Medulla oblongata (tissue), 1 donor: ENCODE data around the gene ZNF24.
A peak's percentile ranks its signal among the peaks of the same experiment; 100 is the strongest.

Experiments
- DNase-seq: peaks from one replicate; pipeline ENCODE4 v3.0.0-alpha.2; 2015; ENCODE audit errors: extremely low spot score

ZNF24 gene

GRCh38 chr18:35355140-35355618 is 11.0 kb upstream of the ZNF24 start:
- peak; percentile 98 for DNase-seq

DNA sequence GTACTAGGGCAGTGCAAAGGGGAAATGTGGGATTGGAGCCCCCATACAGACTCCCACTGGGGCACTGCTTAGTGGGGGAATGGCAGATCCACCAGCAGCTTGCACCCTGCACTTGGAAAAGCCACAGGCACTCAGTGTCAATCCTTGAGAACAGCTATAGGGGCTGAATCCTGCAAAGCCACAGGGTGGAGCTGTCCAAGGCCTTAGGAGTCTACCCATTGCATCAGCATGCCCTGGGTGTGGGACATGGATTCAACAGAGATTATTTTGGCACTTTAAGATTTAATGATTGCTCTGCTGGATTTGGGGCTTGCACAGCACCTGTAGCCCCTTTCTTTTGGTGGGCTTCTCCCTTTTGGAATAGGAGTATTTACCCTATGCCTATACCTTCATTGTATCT is 8.6 kb upstream of the ZNF24 start:
- DNase-seq: no peak

DNA sequence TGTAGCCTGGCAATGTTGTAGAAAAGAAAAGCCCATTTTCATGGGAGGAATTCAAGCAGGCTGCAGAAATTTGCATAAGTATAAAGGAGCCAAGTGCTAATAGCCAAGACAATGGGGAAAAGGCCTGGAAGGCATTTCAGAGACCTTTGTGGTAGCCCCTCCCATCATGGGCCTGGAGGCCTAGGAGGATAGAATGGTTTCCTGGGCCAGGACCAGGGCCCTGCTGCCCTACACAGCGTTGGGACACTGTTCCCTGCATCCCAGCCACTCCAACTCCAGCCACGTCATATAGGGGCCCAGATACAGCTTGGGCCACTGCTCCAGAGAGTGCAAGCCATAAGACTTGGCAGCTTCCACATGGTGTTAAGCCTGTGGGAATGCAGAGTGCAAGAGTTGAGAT is 8.1 kb upstream of the ZNF24 start:
- no peak for DNase-seq

GRCh38 chr18:35348001-35348400 is 3.8 kb upstream of the ZNF24 start:
- no peak for DNase-seq

- DNase-seq: no peak
These were observed 1.7 kb upstream of the ZNF24 start for GRCh38 chr18:35345950-35346349.

- DNase-seq: peak; percentile 85
These were observed 1.3 kb upstream of the ZNF24 start for GRCh38 chr18:35345460-35345921.

DNA sequence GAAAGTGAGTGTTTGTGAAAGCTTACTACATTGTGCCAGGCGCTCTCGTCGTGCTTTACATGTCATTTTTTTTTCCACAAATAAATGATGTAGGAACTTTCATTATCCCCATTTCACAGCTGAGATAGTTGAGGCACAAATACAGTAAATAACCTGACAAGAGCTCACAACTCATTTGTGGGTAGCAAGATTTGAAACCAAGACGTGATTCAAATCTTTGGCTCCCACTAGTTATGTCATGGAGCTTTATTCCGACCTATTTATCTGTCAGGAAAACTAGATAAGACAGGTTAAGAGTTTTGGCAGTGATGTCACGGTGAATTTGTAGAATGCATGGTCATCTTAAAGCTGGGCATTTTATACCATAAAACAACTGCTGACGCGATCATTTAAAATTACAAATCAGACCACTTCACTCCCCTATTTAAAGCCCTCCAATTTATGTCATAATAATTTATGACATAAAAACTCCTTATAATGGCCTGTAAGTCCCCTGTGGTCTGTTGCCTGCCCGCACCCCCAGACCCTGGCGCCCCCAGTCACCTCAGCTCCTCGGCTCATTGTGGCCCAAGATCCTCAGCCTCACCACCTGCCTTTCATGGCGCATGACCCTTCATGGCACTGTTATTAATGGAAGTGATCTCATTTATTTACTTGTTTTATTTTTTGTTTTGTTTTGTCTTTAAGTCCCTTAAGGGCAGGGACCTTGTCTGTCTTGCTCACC is 678 bp upstream of the ZNF24 start:
- no peak for DNase-seq

DNA sequence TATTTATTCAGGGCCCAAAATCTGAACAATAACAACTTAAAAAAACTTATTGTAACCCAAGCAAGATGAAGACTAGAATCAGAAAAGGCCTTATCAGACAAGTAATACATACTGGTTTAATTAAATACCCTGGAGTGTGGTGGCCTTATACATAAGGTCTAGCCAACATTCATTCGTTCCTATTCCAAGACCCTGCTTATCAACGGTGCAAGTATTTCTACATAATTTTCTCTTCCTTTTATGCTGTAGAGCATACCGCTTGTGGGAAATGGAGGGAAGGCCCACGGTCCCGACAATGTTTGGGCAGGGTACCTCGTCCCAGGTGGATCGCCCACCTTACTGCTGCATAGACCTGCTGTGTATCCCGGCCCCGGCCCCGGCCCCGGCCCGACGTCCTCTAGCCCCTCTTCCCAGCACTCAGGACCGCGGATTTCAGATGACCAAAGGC is 708 bp downstream of the ZNF24 start:
- DNase-seq: no peak

- DNase-seq: no peak
These were observed 6.9 kb downstream of the ZNF24 start for GRCh38 chr18:35337286-35337685.

DNA sequence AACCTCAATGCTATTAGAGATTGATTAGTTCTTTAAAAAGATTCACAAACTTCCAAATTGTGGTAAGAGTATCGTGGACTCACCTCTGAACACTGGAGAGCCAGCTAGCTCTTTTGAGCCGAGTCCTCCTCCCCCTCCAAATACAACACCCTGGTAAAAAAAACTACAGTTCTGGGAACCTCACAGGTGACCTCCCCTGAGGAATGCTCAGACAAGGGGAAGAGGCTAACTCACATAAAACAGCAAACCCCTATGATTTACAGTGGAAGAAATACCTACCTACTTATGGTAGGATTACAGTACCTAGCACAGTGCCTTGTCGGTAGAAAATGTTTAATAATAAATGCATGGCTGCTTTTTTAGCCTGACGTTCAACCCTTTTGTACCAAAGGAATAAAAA is 8.4 kb downstream of the ZNF24 start:
- DNase-seq: no peak

GRCh38 chr18:35334821-35335220 is 9.4 kb downstream of the ZNF24 start:
- no peak for DNase-seq

GRCh38 chr18:35334212-35334611 is 10.0 kb downstream of the ZNF24 start:
- no peak for DNase-seq

DNA sequence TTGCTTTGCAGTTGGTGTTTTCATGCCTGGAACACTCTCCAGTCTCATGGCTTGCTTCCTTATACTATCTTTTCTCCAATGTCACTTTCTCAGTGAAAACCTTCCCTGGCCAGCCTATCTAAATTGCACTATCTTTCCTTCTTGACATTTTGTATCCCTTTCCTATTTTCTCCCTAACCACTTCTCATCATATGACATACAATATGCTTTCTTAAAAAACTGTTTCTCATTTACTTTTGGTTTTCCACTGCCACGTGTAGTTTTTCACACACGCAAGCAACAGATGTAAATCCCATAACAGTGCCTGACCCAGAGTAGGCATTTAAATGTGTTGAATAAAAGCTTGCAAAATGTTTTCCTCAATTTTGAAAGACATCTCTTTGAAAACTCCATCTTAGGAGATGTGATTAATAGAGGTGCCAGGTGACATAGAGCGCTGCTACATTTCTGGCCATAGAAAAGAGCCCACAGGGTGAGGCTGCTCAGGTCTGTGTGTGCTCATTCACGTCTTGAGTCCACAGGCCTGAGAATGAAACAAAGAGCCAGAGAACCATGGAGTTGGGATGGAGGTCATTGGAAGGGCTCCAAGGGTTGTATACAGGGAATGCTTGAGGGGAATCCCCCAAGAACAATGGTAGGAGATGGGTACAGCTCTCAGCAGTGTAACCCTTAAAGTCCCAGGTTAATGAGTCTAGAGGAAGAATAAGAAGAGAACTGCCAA is 12.7 kb downstream of the ZNF24 start:
- no peak for DNase-seq

DNA sequence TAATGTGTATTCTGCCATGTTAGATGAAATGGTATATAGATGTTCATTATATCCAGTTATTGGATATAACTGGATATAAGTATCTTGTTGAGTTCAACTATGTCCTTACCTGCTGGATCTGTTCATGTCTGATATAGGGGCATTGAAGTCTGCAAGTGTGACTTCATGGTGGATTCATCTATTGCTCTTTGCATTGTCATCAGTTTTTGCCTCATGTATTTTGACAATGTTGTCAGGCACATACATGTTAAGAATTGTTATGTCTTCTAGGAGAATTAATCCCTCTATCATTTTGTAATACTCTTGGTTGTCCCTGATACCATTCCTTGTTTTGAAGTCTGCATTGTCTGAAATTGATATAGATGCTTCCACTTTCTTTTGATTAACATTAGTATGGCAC is 15.4 kb downstream of the ZNF24 start:
- DNase-seq: no peak

- no peak for DNase-seq
These were observed 17.4 kb downstream of the ZNF24 start for GRCh38 chr18:35326695-35327387.

DNA sequence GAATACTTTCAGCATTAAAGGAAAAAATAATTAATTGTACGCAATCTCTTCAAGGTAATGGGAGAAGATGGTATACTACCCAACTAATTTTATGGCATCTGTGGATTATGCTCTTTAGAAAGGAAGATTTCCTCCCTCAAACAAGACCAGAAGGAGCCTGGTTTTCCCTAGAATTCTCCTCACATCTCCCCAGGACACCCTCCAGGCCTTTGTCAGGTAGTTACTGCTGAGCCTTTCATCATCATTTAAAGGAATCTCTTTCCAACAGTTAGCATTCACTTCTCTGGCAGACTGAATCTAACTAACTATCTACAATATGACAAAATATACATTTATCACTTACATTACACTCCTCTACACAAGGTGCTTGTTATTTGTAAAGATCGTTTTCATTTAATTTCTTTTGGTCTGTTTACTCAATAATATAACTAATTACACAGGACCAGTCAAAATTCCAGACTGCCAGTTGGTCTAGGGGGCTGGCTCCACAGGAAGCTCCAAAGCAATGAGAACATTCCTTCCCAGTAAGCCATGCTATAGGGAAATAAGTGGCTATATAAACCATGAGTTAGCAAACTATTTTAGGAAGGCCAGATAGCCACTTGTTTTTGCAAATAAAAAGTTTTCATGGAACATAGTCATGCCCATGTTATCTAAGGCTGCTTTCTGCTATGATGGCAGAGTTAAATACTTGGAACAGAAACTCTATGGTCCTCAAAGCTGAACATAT is 19.1 kb downstream of the ZNF24 start:
- no peak for DNase-seq

DNA sequence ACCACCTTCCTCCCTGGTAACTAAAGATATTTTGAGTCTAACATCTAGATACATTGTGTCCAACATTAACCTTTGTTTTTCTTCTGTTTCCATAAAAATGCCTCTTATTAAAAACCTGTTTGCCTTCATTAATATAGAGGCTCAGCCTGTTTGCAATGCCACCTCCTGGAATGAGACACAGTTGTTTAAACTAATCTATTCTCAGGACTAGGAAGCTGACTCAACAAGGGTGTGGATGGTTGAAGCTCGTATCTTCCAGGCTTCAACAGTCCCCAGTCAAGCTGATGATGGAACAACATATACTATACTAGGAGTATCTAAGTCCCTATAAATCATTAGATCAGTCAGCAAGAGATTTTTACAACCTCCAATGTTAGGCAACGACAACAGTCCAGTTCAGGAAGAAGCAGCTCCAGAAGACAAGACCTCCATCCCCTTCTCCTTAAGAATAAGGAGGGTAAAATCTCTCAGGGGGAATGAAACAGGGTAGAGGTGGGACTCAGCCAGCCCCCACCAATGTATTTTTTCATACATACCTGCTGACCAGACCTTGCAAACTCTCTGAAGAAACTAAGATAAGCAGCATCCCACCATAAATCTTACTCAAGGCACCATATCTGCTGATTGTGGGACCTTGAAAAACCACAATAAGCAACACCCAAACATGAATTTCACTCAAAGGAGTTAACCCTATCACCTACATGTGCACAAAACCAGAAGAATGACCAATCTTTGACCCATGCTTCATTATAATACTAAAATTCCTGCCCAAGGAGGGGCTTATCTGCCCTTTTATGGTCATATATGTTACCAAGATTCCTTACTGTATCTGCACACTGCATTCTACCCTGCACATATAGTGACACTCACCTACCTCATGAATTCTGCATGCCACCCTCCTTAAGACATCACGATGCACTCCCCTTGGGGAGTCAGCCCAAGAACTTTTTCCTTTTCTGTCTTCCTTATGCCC is 21.4 kb downstream of the ZNF24 start:
- no peak for DNase-seq

DNA sequence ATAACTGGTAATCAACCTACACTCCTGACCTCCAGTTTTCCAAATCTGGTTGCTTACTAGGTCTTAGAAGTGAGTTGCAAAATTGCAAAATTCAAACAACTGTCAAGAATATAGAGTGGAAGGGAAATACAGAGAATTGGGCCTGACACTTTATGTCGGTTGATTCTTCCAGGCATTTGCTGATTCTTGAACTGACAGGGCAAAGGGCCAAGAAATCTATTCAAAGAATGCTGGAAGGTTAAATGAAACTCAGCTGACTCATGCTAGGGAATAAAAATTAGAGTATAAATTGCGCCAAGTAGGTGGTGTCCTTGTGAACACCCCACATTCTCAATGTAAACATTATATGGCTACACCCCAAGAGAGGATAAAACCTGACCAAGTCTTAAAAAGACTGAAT is 32.7 kb downstream of the ZNF24 start:
- DNase-seq: peak; percentile 16

- no peak for DNase-seq
These were observed 37.5 kb downstream of the ZNF24 start for GRCh38 chr18:35306588-35307250.

DNA sequence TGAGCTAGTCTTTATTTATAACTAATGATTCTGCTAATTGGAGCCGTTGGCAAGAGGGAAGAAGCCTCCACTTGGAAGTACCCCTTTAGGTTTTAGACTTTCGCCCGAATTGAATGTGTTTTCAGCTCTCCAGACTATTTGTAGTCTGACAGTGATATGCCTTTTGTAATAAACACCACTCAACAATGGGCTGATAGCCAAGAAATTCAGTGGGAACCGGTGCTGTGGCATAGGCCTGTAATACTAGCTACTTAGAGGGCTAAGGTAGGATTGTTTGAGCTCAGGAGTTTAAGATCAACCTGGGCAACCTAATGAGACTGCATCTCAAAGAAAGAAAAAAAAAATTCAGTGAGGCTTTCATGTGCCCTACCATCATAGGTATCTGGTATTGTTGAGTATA is 40.6 kb downstream of the ZNF24 start:
- DNase-seq: no peak
